IPS-NIHi7 (cell line): ENCODE measurements around the gene NFYC.

Source experiments
- DNase-seq: peaks from one replicate; pipeline ENCODE4 v3.0.0; 2012; ENCODE audit warnings: mixed read lengths; ENCODE audit errors: extremely low spot score

The NFYC gene

DNA sequence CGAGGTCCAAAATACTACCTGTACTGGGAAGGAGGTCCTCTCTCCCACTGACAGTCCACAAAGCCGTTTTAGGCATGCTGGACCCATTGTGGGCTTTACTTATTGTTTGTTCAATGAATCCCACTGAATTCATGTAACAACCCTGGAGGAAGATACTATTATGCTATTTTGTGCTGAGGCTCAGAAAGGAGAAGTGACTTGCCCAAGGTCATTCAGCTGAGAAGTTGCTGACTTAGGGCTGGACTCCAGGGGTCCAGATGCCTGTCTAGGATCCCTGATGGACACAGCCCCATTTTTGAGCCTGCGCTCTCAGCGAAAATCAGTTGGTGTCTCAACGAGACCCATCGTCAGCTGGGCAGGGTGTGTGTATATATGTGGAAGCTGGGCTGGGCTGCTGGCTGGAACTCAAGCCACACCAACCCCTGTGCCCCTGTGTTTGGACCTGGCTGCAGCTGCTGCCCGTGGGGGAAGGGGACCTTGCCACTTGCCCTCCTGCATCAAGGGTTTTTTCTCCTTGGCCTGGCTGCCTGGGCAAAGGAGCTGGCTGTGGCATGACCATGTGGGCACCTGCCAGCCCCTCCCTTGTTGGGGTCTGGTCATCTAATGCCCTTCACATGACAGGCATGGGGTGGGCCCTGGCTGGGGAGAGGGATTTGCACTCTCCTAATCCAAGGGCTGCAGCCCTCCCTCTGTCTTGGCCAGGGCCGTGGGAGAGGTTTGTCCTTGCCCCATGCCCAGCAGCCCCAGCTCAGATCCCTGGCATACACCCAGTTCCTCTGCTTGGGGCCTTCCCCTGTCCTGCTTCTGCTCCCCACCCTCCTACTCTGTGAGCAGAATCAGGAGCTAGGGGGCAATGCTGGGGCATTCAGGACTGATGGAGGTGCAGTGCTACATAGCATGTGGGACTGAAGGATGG is 107.1 kb downstream of the NFYC start:
- DNase-seq: no peak

- DNase-seq: no peak
Observed at GRCh38 chr1:40799351-40799867, 107.9 kb downstream of the NFYC start.

GRCh38 chr1:40801742-40802077 is 110.2 kb downstream of the NFYC start:
- DNase-seq: no peak

DNA sequence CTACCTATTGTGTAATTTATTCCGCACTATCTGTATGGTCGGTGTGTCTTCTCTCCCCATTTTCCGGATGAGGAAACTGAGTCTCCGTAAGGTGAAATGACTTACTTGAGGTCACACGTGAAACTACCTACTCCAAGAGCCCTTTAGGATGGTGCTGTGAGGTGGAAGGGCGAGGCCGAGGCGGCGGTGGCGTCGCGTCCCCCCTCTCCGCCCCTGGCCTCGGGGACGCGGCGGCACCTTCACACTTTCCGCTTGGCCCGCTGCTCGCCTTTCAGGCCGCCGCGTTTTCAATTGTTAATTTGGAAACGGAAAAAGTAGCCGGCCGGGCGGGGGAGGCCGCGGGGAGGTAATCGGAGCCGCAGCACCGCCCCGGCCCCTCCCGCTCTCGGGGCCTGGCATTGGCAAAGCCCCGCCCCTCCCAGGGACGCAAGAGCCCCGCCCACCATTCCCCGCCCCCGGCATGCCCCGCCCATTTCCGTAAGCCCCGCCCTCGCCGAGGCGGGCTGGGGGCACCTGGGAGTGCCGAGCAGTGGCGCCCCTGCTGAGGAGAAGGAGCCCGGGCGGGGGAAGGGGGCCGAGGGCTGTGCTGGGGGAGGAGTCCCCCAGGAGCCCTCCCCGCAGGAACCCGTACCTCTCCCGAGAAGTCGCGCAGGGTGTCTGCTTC is 110.7 kb downstream of the NFYC start:
- peak; percentile 98 for DNase-seq

GRCh38 chr1:40802742-40803113 is 111.2 kb downstream of the NFYC start:
- DNase-seq: no peak

GRCh38 chr1:40803447-40803846 is 111.9 kb downstream of the NFYC start:
- no peak for DNase-seq

DNA sequence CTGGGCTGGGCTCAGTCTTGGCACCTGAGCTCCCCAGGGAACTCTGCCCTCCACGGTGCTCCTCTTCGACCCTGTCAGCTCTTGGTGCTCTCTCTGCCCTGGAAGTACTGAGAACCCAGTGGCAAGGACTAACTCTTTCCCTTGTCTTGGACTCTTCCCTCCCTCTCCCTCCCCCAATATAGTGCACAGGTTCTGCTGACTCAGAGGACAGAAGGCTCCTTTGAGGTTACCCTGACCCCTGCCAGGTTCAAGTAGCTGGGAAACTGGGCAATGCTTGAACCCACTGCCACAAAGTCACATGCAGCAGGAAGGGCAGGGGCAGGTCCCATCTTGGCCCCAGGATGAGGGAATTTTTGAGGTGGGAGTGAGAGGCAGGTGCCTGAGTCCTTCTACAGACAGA is 112.4 kb downstream of the NFYC start:
- DNase-seq: no peak

GRCh38 chr1:40806240-40806639 is 114.7 kb downstream of the NFYC start:
- DNase-seq: no peak

GRCh38 chr1:40806731-40807695 is 115.5 kb downstream of the NFYC start:
- DNase-seq: no peak

GRCh38 chr1:40808002-40808401 is 116.5 kb downstream of the NFYC start:
- no peak for DNase-seq

DNA sequence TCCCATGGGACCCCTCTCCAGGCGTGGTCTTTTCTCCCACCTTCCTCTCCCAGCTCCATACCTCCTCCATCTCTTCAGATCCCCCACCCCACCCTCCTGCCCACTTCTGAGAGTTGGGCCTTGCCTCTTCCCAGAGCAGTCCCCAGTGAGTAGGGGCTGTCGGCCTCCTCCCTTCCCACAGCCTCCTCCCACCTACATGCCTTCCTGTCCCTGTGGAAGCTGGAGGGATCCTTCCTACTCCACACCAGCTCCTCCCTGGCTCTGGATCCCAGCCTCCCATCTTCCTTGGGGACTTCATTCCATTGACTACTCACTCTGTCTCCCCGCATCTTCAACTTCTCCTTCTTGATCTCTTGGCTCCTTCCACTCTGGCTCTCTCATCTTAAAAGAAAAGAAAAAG is 116.9 kb downstream of the NFYC start:
- no peak for DNase-seq

GRCh38 chr1:40808909-40809308 is 117.4 kb downstream of the NFYC start:
- no peak for DNase-seq

- DNase-seq: no peak
Observed at GRCh38 chr1:40810927-40811326, 119.4 kb downstream of the NFYC start.

DNA sequence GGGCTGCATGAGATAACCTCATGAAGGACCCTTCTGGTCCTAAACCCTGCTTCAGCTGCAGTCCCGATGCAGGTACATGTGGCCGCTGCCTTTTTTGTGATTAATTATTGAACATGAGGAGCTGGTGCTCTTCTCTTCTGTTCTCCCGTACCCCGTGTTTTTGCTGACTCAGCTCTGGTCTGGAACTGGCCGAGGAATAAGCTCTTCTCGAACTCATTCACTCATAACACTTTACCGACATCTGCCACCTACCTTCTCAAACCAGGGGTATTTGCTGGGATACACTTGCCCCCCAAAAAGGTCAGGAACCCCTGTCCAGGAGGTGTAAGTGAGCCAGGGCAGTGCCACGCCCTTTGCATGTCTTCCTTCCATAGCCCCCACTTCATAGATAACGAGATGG is 123.9 kb downstream of the NFYC start:
- DNase-seq: no peak

GRCh38 chr1:40817791-40818263 is 126.3 kb downstream of the NFYC start:
- no peak for DNase-seq

DNA sequence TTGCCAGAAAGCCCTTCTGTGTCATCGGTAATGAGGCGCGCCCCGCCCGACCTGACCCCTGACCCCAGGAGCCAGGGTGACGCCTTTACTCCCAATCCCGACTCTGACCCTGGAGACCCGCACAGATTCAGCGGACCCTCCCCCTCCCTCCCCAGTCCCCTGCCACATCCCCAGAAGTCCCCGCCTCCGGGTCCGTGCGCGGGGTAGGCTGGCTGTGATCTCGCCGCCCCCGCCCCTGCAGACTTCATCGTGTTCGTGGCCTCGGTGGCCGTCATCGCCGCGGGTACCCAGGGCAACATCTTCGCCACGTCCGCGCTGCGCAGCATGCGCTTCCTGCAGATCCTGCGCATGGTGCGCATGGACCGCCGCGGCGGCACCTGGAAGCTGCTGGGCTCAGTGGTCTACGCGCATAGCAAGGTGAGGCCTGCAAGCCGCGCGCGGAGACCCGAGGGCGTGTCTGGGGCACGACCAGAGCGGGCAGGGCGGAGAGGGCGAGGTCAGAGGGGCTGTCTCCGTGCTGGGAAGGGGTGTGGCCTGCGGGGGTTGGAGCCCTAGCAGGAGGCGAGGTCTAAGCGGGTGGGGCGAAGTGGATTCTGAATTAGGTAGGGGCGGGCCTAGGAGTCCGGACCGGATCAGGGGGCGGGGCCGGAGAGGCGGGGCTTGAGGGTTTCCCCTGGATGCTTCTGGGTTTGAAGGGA is 126.9 kb downstream of the NFYC start:
- peak; percentile 95 for DNase-seq

- DNase-seq: no peak
Observed at GRCh38 chr1:40819101-40819500, 127.6 kb downstream of the NFYC start.

DNA sequence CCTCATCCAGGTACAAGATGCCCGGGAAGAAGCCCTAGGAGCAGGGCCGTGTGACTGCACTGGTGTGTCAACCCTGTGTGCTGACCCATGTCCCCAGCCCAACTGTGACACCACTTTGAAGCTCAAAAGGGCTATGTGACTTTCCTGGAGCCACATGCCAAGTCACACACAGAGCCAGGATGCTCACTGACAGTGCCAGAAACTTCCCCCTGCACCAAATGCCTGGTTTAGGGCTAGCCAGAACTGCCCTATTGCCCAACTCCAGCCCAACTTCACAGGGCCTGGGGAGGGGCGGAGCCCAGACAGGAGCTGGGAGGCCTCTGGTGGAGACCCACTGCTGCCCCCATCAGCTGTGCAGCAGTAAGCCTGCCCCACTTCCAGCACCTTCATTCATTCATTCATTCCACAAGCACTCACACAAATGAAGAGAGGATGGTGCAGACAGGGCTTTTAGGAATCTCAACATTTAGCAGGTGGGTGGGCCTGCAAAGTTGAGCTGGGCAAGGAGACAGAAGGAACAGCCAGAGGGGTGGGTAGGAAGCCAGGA is 128.8 kb downstream of the NFYC start:
- peak; percentile 65 for DNase-seq
